Measurements from ENCODE around the gene BCL2L12.

BCL2L12 gene

DNA sequence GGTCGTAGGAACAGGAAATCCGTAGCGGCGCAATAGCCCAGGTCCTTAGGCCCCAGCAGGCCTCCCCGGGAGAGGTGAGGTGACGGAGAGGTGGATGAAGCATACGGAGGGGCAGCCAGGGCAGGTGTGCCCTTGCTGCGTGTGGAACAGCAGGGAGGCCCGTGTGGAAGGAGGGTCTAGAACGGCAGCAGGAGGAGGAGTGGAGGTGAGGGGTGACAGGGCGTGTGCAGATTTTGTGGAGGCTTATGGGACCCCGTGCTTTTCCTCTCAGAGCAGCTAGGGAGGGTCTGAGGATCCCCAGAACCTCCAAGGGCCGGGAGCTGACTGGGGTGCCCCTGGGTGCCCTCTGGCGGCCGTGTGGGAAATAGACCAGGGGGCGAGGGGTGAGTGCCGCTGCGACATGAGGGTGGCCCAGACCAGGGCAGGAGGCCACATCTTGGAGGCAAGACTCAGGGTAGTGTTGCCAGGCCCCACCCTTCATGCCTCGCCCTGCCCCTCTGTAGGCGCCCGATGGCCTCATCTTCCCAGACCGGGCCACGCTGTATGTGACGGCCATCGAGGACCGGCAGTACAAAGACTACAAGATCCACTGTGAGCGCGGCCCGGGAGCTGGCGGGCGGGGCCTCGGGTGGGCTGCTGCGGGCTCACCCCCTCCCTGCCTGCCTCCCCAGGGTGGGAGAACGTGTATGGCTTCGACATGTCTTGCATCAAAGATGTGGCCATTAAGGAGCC, 18.7 kb downstream of the BCL2L12 start:
- no peak overlapping the region for H3K4me3 Mint-ChIP-seq
- H3K4me1 Mint-ChIP-seq (ENCODE audit: low read depth): peaks cover 46% of the 10 kb centered on the region
- H3K9me3 Mint-ChIP-seq: no peaks in the 10 kb centered on the region
- peaks cover 68% of the 10 kb centered on the region for H3K36me3 Mint-ChIP-seq (ENCODE audit: low read depth)
- H3K27me3 Mint-ChIP-seq: no peaks in the 10 kb centered on the region
- H3K27ac Mint-ChIP-seq: no peak overlapping the region

DNA sequence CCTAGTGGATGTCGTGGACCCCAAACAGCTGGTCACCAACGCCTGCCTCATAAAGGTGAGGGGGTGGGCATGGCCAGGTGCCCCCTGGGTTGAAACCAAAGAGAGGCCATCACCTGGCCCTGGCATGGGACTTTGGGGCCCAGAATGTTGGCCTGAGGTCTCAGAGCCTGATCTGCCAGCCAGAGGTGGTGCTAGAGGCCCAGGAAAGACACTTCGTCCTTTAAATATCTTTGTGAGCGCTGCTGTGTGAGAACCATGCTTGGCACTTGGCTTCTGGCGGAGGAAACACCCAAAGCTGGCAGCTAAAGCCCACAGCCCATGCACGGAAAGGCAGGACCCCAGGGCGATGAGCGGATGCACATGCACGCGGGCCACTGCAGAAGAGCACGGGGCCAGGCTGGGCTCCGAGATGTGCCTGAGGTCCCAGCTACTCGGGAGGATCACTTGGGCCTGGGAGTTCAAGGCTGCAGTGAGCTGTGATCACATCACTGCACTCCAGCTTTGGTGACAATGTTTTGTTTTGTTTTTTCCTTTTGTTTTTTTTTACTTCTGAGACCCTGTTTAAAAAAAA, 19.3 kb downstream of the BCL2L12 start:
- peaks cover 64% of the 10 kb centered on the region for H3K36me3 Mint-ChIP-seq (ENCODE audit: low read depth)

DNA sequence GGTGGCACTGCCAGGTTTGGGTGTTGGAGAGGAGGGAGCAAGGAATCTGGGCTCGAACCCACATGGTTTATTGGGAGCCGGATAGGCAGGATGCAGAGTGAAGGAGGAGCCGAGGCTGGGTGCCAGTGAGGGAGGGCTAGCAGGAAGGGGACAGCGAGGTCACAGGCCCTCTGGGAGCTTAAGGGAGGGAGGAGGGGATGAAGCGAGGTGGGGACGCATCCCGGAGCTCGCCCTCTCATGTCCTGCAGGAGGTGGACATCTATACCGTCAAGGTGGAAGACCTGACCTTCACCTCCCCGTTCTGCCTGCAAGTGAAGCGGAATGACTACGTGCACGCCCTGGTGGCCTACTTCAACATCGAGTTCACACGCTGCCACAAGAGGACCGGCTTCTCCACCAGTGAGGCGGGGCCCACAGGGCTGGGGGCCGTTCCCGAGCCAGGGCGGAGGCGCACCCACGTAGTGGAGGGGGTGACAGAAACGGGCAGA, 20.2 kb downstream of the BCL2L12 start:
- no peaks in the 10 kb centered on the region for H3K9me3 Mint-ChIP-seq
- H3K27me3 Mint-ChIP-seq: peaks cover 7% of the 10 kb centered on the region
- H3K27ac Mint-ChIP-seq: peak overlapping the region; percentile 59
- H3K4me3 Mint-ChIP-seq: no peak overlapping the region
- H3K4me1 Mint-ChIP-seq (ENCODE audit: low read depth): peaks cover 44% of the 10 kb centered on the region
- H3K36me3 Mint-ChIP-seq (ENCODE audit: low read depth): peaks cover 61% of the 10 kb centered on the region

More for the DNA sequence above, 19.3 kb downstream of the BCL2L12 start:
- H3K27me3 Mint-ChIP-seq: no peaks in the 10 kb centered on the region
- no peak overlapping the region for H3K4me3 Mint-ChIP-seq
- peaks cover 44% of the 10 kb centered on the region for H3K4me1 Mint-ChIP-seq (ENCODE audit: low read depth)
- no peaks in the 10 kb centered on the region for H3K9me3 Mint-ChIP-seq
- H3K27ac Mint-ChIP-seq: no peak overlapping the region

DNA sequence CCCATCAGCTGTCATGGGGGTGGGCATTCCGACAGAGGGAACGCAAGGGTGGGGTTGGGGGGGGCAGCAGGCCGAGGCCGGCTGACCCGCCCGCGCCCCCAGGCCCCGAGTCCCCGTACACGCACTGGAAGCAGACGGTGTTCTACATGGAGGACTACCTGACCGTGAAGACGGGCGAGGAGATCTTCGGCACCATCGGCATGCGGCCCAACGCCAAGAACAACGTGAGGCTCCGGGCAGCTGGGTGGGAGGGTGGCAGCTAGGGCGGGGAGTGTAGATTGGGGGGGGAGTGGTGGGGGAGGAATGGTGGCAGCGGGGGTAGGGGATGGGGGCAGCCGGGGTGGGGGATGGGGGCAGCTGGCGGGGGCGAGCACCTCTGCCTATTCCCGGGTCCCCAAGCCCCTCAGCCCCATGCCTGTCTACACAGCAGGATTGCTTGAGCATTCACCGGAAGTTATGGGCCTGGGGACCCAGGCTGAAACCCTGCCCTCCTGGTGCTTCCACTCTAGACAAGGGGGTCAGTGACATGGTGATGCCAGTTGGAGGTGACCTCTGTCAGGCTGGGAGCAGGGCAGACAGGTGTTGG, 20.9 kb downstream of the BCL2L12 start:
- Mint-ChIP-seq H3K27me3 (peaks cover 9% of the 10 kb centered on the region), H3K9me3 (no peaks in the 10 kb centered on the region), H3K27ac (no peak overlapping the region), H3K4me3 (no peak overlapping the region), H3K4me1 (ENCODE audit: low read depth) (peaks cover 46% of the 10 kb centered on the region), H3K36me3 (ENCODE audit: low read depth) (peaks cover 57% of the 10 kb centered on the region)

DNA sequence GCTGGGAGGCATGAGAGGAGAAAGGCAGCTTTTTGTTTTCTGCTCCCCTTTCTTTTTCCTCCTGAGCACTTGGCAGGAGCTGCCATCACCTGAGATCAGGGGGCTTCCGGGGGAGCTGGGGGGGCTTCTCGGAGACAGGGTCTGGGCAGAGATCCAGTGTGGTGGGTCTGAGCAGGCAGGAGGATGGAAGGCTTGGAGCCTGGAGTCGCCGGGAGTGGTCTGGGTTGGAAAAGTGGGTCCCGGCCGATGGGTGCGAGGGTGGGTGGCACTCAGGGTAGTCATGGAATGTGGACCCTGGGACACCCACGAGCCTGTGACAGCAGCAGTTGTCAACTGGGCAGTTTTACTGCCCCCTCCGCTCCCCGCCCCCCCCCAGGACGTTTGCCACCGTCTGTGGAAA, 21.4 kb downstream of the BCL2L12 start:
- peaks cover 9% of the 10 kb centered on the region for H3K27me3 Mint-ChIP-seq
- H3K4me1 Mint-ChIP-seq (ENCODE audit: low read depth): peaks cover 42% of the 10 kb centered on the region
- H3K9me3 Mint-ChIP-seq: no peaks in the 10 kb centered on the region
- peaks cover 52% of the 10 kb centered on the region for H3K36me3 Mint-ChIP-seq (ENCODE audit: low read depth)
- no peak overlapping the region for H3K27ac Mint-ChIP-seq
- H3K4me3 Mint-ChIP-seq: no peak overlapping the region

DNA sequence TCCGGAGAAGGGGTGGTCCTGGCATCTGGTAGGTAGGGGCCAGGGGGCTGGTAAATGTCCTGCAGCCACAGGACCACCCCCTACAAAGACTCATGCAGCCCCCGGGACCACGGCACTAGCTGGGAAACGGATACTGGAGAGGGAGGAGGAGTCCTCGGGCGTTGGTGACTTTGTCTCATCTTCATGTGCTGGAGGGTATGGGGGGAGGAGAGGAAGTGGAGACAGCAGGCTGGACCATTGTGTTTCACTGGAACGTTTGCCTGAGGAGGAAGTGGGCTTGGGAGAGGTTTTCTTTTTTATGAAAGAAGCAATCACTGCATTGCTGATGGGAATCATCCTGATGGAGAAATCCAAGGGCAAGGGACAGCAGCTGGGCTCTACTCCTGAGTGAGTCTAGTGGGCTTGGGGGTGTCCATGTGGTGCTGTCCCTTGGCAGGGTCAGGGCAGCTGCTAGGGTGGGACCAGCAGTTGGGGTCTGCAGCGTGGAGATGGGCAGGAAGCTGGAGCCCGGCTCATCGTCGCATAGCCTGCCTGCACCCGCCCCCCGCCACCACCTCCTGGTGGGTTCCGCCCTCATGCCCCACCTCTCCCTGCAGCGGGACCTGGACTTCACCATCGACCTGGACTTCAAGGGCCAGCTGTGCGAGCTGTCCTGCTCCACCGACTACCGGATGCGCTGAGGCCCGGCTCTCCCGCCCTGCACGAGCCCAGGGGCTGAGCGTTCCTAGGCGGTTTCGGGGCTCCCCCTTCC, 22.0 kb downstream of the BCL2L12 start:
- Mint-ChIP-seq H3K27me3 (peaks cover 15% of the 10 kb centered on the region), H3K4me1 (ENCODE audit: low read depth) (peaks cover 37% of the 10 kb centered on the region), H3K4me3 (no peak overlapping the region), H3K9me3 (no peaks in the 10 kb centered on the region), H3K27ac (peak overlapping the region; percentile 55), H3K36me3 (ENCODE audit: low read depth) (peaks cover 47% of the 10 kb centered on the region)

DNA sequence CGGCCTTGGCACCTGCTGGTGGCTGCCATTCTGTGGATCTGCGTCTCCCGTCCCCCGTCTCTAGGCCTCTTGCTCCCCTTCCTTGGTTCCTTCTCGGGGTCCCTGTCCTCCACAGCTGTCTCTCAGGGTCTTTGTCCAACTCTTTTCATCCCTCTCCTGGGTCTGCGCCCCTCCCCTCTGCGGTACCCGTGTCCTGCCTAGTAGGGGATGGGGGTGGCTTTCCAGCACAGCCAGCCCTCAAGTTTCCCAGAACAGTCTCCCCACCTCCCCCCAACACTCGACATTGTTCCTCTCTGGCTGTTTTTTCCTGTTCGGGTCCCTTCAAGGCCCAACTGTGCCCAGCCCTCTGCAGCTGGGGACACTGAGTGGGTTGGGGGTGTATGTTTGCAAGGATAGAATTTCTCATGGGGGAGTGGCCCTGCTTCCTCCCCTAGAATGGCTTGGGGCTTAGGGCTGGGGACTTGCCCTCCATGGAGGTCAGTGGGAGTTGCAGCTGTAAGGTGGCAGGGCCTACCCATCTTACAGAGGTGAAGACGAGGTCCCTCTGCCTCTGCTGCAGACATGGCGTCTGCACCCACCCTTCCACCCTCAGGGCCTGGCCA, 22.9 kb downstream of the BCL2L12 start:
- peaks cover 37% of the 10 kb centered on the region for H3K4me1 Mint-ChIP-seq (ENCODE audit: low read depth)
- no peak overlapping the region for H3K27ac Mint-ChIP-seq
- peaks cover 18% of the 10 kb centered on the region for H3K27me3 Mint-ChIP-seq
- H3K4me3 Mint-ChIP-seq: no peak overlapping the region
- peaks cover 38% of the 10 kb centered on the region for H3K36me3 Mint-ChIP-seq (ENCODE audit: low read depth)
- no peaks in the 10 kb centered on the region for H3K9me3 Mint-ChIP-seq

DNA sequence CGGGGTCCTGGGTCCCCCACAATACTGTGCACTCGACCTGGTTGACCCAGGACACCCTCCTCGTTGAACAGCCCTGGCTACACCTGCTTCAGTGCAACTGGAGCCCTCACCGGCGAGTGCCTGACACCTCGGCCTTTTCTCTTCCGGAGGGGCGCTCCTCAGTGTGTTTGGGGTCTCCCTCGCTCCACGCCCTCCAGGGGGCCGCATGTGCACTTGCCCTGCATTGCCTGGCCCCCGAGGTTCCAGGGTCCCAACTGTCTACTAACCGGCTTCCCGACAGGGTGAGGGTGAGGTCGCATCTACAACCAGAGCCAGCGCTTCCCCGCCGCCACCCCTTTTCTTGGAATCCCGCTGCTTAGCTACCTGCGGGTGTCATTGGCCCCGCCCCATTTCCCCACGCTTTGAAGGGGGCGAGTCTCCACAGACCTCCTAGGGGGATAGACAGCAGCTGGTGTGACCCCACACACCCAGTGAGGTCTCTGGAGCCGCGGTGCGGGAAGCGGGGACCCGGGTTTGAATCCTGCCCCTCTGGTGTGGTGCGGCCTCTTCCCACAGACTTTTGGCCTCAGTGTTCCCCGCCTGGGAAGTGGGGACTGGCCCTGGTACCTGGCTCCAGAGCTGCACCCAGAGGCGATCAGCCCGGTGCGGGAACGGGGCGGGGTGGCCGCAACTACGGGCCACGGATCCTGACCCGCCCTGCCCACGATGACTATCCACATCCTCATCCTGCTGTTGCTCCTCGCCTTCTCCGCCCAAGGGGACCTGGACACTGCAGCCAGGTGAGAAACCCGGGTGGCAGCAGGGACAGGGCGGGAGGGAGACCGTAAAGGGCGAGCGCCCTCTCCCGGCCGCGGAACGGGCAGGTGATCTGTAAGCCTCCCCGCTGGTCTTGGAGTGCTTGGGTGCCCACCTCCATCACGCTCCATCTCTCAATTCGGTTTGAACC, 23.7 kb downstream of the BCL2L12 start, which contains the start of gene ADM5:
ADM5 (plus strand) TSS at position 462 of the 946 bp plus-strand sequence; CDS start at position 706, 244 bp downstream.
- H3K27me3 Mint-ChIP-seq: peaks cover 21% of the 10 kb centered on the region
- H3K4me1 Mint-ChIP-seq (ENCODE audit: low read depth): peaks cover 37% of the 10 kb centered on the region
- peak within 1 kb of the TSS; percentile 50 for H3K27ac Mint-ChIP-seq
- peaks cover 32% of the 10 kb centered on the region for H3K36me3 Mint-ChIP-seq (ENCODE audit: low read depth)
- H3K9me3 Mint-ChIP-seq: no peaks in the 10 kb centered on the region
- H3K4me3 Mint-ChIP-seq: peak within 1 kb of the TSS; percentile 60

DNA sequence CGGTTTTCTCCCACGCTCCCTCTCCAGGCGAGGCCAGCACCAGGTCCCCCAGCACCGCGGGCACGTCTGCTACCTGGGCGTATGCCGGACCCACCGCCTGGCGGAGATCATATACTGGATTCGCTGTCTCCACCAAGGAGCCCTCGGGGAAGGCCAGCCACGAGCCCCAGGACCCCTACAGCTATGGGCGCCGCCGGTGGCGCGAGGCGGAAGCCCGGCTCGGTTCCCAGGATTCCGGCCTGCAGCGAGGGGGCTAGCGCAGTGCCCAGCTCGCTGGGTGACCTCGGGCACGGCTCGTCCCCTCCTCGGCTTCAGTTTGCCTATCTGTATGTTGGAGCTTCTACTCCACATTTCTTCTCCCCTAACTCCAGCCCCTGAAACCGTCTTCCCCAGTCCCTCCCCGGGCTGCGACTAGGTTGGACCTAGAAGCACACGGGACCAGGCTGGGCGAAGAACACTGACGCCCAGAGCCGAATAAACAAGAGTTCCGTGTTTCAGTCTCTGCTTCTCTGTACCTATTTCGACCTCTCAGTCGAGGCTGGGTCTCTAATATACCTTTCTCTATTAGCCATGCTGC, 24.4 kb downstream of the BCL2L12 start:
- Mint-ChIP-seq H3K9me3 (no peaks in the 10 kb centered on the region), H3K27ac (peak overlapping the region; percentile 50), H3K36me3 (ENCODE audit: low read depth) (peaks cover 28% of the 10 kb centered on the region), H3K4me1 (ENCODE audit: low read depth) (peaks cover 37% of the 10 kb centered on the region), H3K27me3 (peaks cover 21% of the 10 kb centered on the region), H3K4me3 (peak overlapping the region; percentile 60)

DNA sequence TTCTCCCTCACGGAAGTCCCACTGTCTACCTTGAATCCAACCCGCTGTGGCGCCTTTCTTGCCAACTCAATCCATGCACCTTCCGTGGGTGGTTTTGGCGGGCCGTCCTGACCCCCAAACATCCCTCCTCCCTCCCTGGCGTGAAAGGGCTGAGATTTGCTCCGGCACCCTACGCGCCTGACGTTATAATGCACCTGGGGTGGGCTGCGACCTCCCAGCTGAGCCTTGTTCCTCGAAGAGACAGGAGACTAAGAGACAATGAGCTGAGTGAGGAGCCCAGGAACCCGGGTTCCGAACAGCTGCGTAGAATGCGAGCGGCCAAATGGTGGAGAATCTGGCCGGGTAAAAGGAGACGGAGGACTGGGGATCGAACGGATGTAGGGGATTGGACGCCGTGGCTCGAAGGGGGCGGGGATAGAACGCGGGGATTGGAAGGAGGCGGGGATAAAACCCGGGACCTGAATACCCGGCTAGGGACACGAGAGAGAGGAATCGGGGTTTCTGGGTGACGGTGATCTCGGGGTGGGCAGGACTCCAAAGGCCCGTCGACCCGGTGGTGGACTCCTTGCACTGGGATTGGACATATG, 25.0 kb downstream of the BCL2L12 start, which contains the start of gene CPT1C:
CPT1C (plus strand) TSS at position 461 of the 587 bp plus-strand sequence. CDS start 1,137 bp downstream, outside the sequence.
- peak within 1 kb of the TSS; percentile 50 for H3K27ac Mint-ChIP-seq
- H3K4me3 Mint-ChIP-seq: peak within 1 kb of the TSS; percentile 60
- peaks cover 22% of the 10 kb centered on the region for H3K36me3 Mint-ChIP-seq (ENCODE audit: low read depth)
- H3K27me3 Mint-ChIP-seq: peaks cover 21% of the 10 kb centered on the region
- peaks cover 37% of the 10 kb centered on the region for H3K4me1 Mint-ChIP-seq (ENCODE audit: low read depth)
- no peaks in the 10 kb centered on the region for H3K9me3 Mint-ChIP-seq

DNA sequence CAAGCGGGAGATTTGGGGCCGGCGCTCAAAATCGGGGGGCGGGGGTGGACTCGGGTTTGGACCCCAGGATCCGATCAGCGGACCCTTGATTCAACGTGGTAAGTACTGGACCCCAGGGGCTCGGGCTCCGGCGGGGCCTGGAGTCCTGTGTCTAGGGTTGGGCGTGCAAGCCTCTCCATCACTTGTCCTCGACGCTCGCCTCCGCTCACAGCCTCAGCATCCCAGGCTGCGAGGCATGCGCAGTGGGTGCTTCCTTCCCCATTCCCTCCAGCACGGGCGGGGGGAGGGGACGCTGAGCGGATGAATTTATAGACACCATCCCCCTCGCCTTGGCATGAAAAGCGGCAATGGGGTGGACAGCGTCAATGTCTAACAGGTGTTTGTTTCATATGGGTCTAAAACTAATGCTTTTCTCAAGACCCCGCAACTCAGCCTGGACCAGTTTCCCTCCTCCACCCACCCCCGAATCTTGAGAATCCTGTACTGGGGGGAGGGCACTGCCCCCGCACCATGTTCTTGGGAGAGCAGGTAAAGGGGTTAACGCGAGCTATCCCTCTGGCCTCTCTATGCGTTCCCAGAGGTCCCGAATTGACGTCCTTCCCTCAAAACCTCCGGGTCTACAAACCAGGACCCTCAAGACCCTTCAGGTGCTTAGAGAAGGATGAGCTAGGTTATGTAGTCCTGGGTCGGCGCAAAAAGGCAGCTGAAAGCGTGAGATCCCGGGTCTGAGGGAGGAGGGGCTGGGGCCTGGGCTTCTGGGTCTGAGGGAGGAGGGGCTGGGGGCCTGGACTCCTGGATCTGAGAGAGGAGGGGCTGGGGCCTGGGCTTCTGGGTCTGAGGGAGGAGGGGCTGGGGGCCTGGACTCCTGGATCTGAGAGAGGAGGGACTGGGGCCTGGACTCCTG, 25.8 kb downstream of the BCL2L12 start:
- Mint-ChIP-seq H3K27me3 (peaks cover 21% of the 10 kb centered on the region), H3K4me3 (peak overlapping the region; percentile 60), H3K27ac (no peak overlapping the region), H3K4me1 (ENCODE audit: low read depth) (peaks cover 37% of the 10 kb centered on the region), H3K9me3 (no peaks in the 10 kb centered on the region), H3K36me3 (ENCODE audit: low read depth) (peaks cover 17% of the 10 kb centered on the region)

DNA sequence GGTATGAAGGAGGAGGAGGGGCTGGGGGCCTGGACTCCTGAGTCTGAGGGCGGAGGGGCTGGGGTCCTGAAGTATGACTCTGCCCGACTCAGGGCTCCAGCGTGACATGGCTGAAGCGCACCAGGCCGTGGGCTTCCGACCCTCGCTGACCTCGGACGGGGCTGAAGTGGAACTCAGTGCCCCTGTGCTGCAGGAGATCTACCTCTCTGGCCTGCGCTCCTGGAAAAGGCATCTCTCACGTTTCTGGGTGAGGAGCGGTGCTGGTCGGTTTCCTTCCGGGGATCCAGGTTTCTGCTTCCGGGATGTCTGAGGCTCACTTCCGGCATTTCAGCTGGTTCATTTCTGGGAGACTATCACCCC, 26.4 kb downstream of the BCL2L12 start:
- Mint-ChIP-seq H3K4me3 (no peak overlapping the region), H3K27ac (no peak overlapping the region), H3K9me3 (no peaks in the 10 kb centered on the region), H3K27me3 (peaks cover 21% of the 10 kb centered on the region), H3K36me3 (ENCODE audit: low read depth) (peaks cover 13% of the 10 kb centered on the region), H3K4me1 (ENCODE audit: low read depth) (peaks cover 33% of the 10 kb centered on the region)

All from stimulated activated naive CD8-positive, alpha-beta T cell treated with anti-CD3 and anti-CD28 coated beads, Interleukin-15, Interleukin-2, amounts not matched to agents 100 ng/mL and 50 ng/mL, for 24 hours (primary cell).